NCI-H2196 (cell line): ENCODE results near the gene MTOR.
"Not testable (repeated sequence)": the region's sequence is repeated elsewhere in the genome, so short reads cannot be mapped to it uniquely, and the experiment has no call there.

Experiments used
- DNase-seq: peaks from one replicate; lab custom pipeline; 2025; ENCODE audit not compliant: unreplicated experiment; lab: John Stamatoyannopoulos, UW

The MTOR gene

GRCh38 chr1:11187000-11187399, 75.4 kb downstream of the MTOR start:
- DNase-seq: no peak

GRCh38 chr1:11184973-11185372, 77.4 kb downstream of the MTOR start:
- no peak for DNase-seq

GRCh38 chr1:11182884-11183283, 79.5 kb downstream of the MTOR start:
- DNase-seq: no peak

GRCh38 chr1:11180342-11180744, 82.0 kb downstream of the MTOR start:
- no peak for DNase-seq

GRCh38 chr1:11179749-11180148, 82.6 kb downstream of the MTOR start:
- DNase-seq: not testable (repeated sequence)

- DNase-seq: no peak
Measured at GRCh38 chr1:11179125-11179524, 83.2 kb downstream of the MTOR start.

GRCh38 chr1:11178021-11179015, 84.0 kb downstream of the MTOR start:
- DNase-seq: no peak

GRCh38 chr1:11176081-11176706, 86.2 kb downstream of the MTOR start:
- DNase-seq: no peak

GRCh38 chr1:11175461-11175860, 86.9 kb downstream of the MTOR start:
- no peak for DNase-seq

- no peak for DNase-seq
Measured at GRCh38 chr1:11174261-11174942, 87.9 kb downstream of the MTOR start.

- no peak for DNase-seq
Measured at GRCh38 chr1:11170102-11170501, 92.2 kb downstream of the MTOR start.

GRCh38 chr1:11169202-11169601, 93.1 kb downstream of the MTOR start:
- DNase-seq: no peak

- DNase-seq: no peak
Measured at GRCh38 chr1:11168731-11169130, 93.6 kb downstream of the MTOR start.

GRCh38 chr1:11166744-11167143, 95.6 kb downstream of the MTOR start:
- not testable (repeated sequence) for DNase-seq

- not testable (repeated sequence) for DNase-seq
Measured at GRCh38 chr1:11162752-11163151, 99.6 kb downstream of the MTOR start.

GRCh38 chr1:11158720-11159321, 103.5 kb downstream of the MTOR start:
- no peak for DNase-seq

- no peak for DNase-seq
Measured at GRCh38 chr1:11158291-11158690, 104.1 kb downstream of the MTOR start.

GRCh38 chr1:11157867-11158266, 104.5 kb downstream of the MTOR start:
- DNase-seq: peak; percentile 80

- peak; percentile 61 for DNase-seq
Measured at GRCh38 chr1:11157394-11157793, 105.0 kb downstream of the MTOR start.

- no peak for DNase-seq
Measured at GRCh38 chr1:11156963-11157362, 105.4 kb downstream of the MTOR start.

GRCh38 chr1:11156441-11156840, 105.9 kb downstream of the MTOR start:
- DNase-seq: peak; percentile 41
